Keratinocyte (primary cell): ENCODE results near the gene PCDH1. TPM values are rescaled to one million over a fixed set of nuclear protein-coding genes. Genes with fewer than 3 reads are reported as not detected.

ENCODE experiments used
- DNase-seq: peaks from one replicate; pipeline ENCODE4 v3.0.0-alpha.2; 2011; ENCODE audit warnings: low read depth, missing footprints, low spot score
- FAIRE-seq: peaks from 2 replicates; lab custom pipeline; 2011; peaks lifted over from hg19 to GRCh38; lab: Jason Lieb, UNC
- H2AFZ ChIP-seq: 2 replicates; pipeline ENCODE4 v1.6.0; 2012; ENCODE audit warnings: low read length, control low read depth, inconsistent platforms; ENCODE audit not compliant: control insufficient read depth
- H3K27ac ChIP-seq: 2 replicates; pipeline ENCODE4 v1.5.1; 2011; ENCODE audit warnings: low read length; ENCODE audit not compliant: control insufficient read depth, insufficient read depth
- H3K27me3 ChIP-seq: 3 replicates; pipeline ENCODE4 v1.6.0; 2011; ENCODE audit warnings: low read length; ENCODE audit not compliant: control insufficient read depth, insufficient read depth; ENCODE audit errors: extremely low read depth
- H3K36me3 ChIP-seq, 2 experiments: 2 replicates in 1 of 2; 3 replicates in 1 of 2; pipeline ENCODE4 v1.5.1; 2011; ENCODE audit warnings: low read length in 2 of 2, mild to moderate bottlenecking in 1 of 2; ENCODE audit not compliant: control insufficient read depth in 2 of 2, insufficient read depth in 2 of 2; ENCODE audit errors: extremely low read depth in 1 of 2
- H3K4me1 ChIP-seq: 3 replicates; pipeline ENCODE4 v1.5.1; 2011; ENCODE audit warnings: low read length; ENCODE audit not compliant: control insufficient read depth, insufficient read depth; ENCODE audit errors: extremely low read depth
- H3K4me2 ChIP-seq: 3 replicates; pipeline ENCODE4 v1.6.0; 2011; ENCODE audit warnings: low read depth, low read length; ENCODE audit not compliant: control insufficient read depth, insufficient read depth; ENCODE audit errors: extremely low read depth
- H3K4me3 ChIP-seq, 3 experiments: fragments of 200-600 bp in 1 of 3; sonication (generic) in 1 of 3; 2 replicates in 2 of 3; 3 replicates in 1 of 3; pipeline ENCODE4 v1.5.1; 2011 to 2016; ENCODE audit warnings: low read length in 3 of 3, mild to moderate bottlenecking in 3 of 3, control low read depth in 2 of 3, inconsistent platforms in 1 of 3, low read depth in 1 of 3, mixed read lengths in 1 of 3, mixed run types in 1 of 3, moderate library complexity in 1 of 3; ENCODE audit not compliant: control insufficient read depth in 2 of 3, insufficient read depth in 2 of 3; ENCODE audit errors: extremely low read depth in 1 of 3
- H3K79me2 ChIP-seq: 2 replicates; pipeline ENCODE4 v1.6.0; 2012; ENCODE audit warnings: low read length; ENCODE audit not compliant: control insufficient read depth, insufficient read depth
- H3K9ac ChIP-seq: 3 replicates; pipeline ENCODE4 v1.6.0; 2011; ENCODE audit warnings: low read length; ENCODE audit not compliant: control insufficient read depth, insufficient read depth; ENCODE audit errors: extremely low read depth
- H3K9me1 ChIP-seq: 3 replicates; pipeline ENCODE4 v1.6.0; 2011; ENCODE audit warnings: low read length; ENCODE audit not compliant: control insufficient read depth, insufficient read depth; ENCODE audit errors: extremely low read depth
- H3K9me3 ChIP-seq: 2 replicates; pipeline ENCODE4 v1.5.1; 2012; ENCODE audit warnings: low read depth, low read length; ENCODE audit not compliant: control insufficient read depth
- H4K20me1 ChIP-seq: 3 replicates; pipeline ENCODE4 v1.6.0; 2011; ENCODE audit warnings: low read length; ENCODE audit not compliant: control insufficient read depth, insufficient read depth; ENCODE audit errors: extremely low read depth
- CTCF ChIP-seq, 3 experiments: IDR thresholded peaks in 1 of 3; conservative IDR thresholded peaks in 1 of 3; optimal IDR thresholded peaks in 1 of 3; 2 replicates in 2 of 3; 3 replicates in 1 of 3; pipeline versions ENCODE3 to v1.5.1; 2011; ENCODE audit warnings: low read length in 3 of 3, mild to moderate bottlenecking in 3 of 3, moderate library complexity in 2 of 3, control low read depth in 1 of 3, inconsistent platforms in 1 of 3; ENCODE audit not compliant: insufficient read depth in 2 of 3; ENCODE audit errors: extremely low read depth in 1 of 3
- EZH2 ChIP-seq: IDR thresholded peaks from one replicate; pipeline ENCODE4 v1.6.1; 2012; ENCODE audit warnings: inconsistent platforms, mild to moderate bottlenecking, low read length, moderate library complexity
- dilution Hi-C: fragments of 300-500 bp; cut with MboI; formaldehyde crosslinking; loops from one replicate; pipeline ENCODE4 v1.7.0; 2020; ENCODE audit warnings: low sequenced_read_pairs; ENCODE audit not compliant: extremely low pct_ligation_motif_present
- polyA plus RNA-seq, 5 experiments: library from polyadenylated mRNA; depleted of rRNA in 3 of 5; stranded (reverse) in 3 of 5; stranded (forward) in 1 of 5; unstranded in 1 of 5; fragments of >200 nt; gene quantifications; 1 replicate in 1 of 5; 2 replicates in 3 of 5; 3 replicates in 1 of 5; pipeline versions ENCODE4 v1.2.1 to v1.2.3, GENCODE V29; 2011 to 2012; ENCODE audit warnings: missing spikeins in 2 of 5, low read depth in 1 of 5, low replicate concordance in 1 of 5

PCDH1 gene
- polyA plus RNA-seq, 1 donor (not counting 4 experiments of a cell fraction or from before 2014, with no cell fraction given) = 10.0 TPM

- H3K4me1 ChIP-seq = peaks cover 20% of the 10 kb centered on the region
- no peak for FAIRE-seq
- no peak for DNase-seq
- H3K27ac ChIP-seq = no peak overlapping the region
- H3K36me3 ChIP-seq = peaks cover 5 to 14% of the 10 kb centered on the region in 2 experiments
- no peaks in the 10 kb centered on the region for H4K20me1 ChIP-seq
- no peak overlapping the region for H3K9ac ChIP-seq
- H3K9me1 ChIP-seq = no peaks in the 10 kb centered on the region
- H3K27me3 ChIP-seq = peaks cover 1% of the 10 kb centered on the region
- dilution Hi-C loops = no loop called here
- no peak for TF ChIP-seq EZH2
- no peak for TF ChIP-seq CTCF (optimal IDR thresholded peaks at IDR 0.05 in 1 of 3, IDR thresholded peaks at IDR 0.05 in 1 of 3, conservative IDR thresholded peaks at IDR 0.05 in 1 of 3; ENCODE audit: extremely low read depth in 1 of 3, insufficient read depth in 2 of 3, low read length in 3 of 3)
- H3K9me3 ChIP-seq = no peaks in the 10 kb centered on the region
- no peaks in the 10 kb centered on the region for H3K79me2 ChIP-seq
- no peak overlapping the region for H3K4me3 ChIP-seq
- H2AFZ ChIP-seq = no peak overlapping the region
- H3K4me2 ChIP-seq = no peak overlapping the region
Observed at GRCh38 chr5:141864371-141865370, 13.5 kb downstream of the PCDH1 start.

- no peaks in the 10 kb centered on the region for H3K9me1 ChIP-seq
- H3K79me2 ChIP-seq = no peaks in the 10 kb centered on the region
- dilution Hi-C loops = no loop called here
- FAIRE-seq = no peak
- H3K36me3 ChIP-seq = peaks cover 5 to 14% of the 10 kb centered on the region in 2 experiments
- peaks cover 3% of the 10 kb centered on the region for H3K27me3 ChIP-seq
- H4K20me1 ChIP-seq = no peaks in the 10 kb centered on the region
- no peak overlapping the region for H3K9ac ChIP-seq
- no peak overlapping the region for H3K27ac ChIP-seq
- DNase-seq = no peak
- H3K4me2 ChIP-seq = no peak overlapping the region
- H3K4me1 ChIP-seq = peaks cover 11% of the 10 kb centered on the region
- H2AFZ ChIP-seq = no peak overlapping the region
- no peak overlapping the region for H3K4me3 ChIP-seq
- TF ChIP-seq EZH2 (no peak), CTCF (optimal IDR thresholded peaks at IDR 0.05 in 1 of 3, IDR thresholded peaks at IDR 0.05 in 1 of 3, conservative IDR thresholded peaks at IDR 0.05 in 1 of 3; ENCODE audit: extremely low read depth in 1 of 3, insufficient read depth in 2 of 3, low read length in 3 of 3) (no peak)
- no peaks in the 10 kb centered on the region for H3K9me3 ChIP-seq
Observed at GRCh38 chr5:141863569-141864178, 14.5 kb downstream of the PCDH1 start.
